ENCODE results near the gene DYRK4.
A peak's percentile ranks its signal among the peaks of the same experiment; 100 is the strongest.

DYRK4 gene

GRCh38 chr12:4569261-4569660 lies 7.3 kb downstream of the DYRK4 start:
- Mint-ChIP-seq H3K9me3 (no peaks in the 10 kb centered on the region), H3K36me3 (ENCODE audit: low read depth) (no peaks in the 10 kb centered on the region), H3K4me1 (no peaks in the 10 kb centered on the region), H3K27ac (no peak overlapping the region), H3K4me3 (no peak overlapping the region), H3K27me3 (ENCODE audit: low read depth) (no peaks in the 10 kb centered on the region)
- no peak for TF ChIP-seq CTCF (IDR thresholded peaks at IDR 0.05; ENCODE audit: unreplicated experiment in 3 of 3)

GRCh38 chr12:4572680-4573079 lies 10.7 kb downstream of the DYRK4 start:
- no peaks in the 10 kb centered on the region for H3K4me1 Mint-ChIP-seq
- TF ChIP-seq CTCF (IDR thresholded peaks at IDR 0.05; ENCODE audit: unreplicated experiment in 3 of 3), result no peak
- peaks cover 5% of the 10 kb centered on the region for H3K27me3 Mint-ChIP-seq (ENCODE audit: low read depth)
- no peaks in the 10 kb centered on the region for H3K9me3 Mint-ChIP-seq
- no peak overlapping the region for H3K4me3 Mint-ChIP-seq
- H3K27ac Mint-ChIP-seq, result no peak overlapping the region
- no peaks in the 10 kb centered on the region for H3K36me3 Mint-ChIP-seq (ENCODE audit: low read depth)

- H3K4me1 Mint-ChIP-seq, result no peaks in the 10 kb centered on the region
- no peaks in the 10 kb centered on the region for H3K9me3 Mint-ChIP-seq
- peak in 1 of 3 experiments; percentile 32 for TF ChIP-seq CTCF (IDR thresholded peaks at IDR 0.05; ENCODE audit: unreplicated experiment in 3 of 3)
- no peak overlapping the region for H3K27ac Mint-ChIP-seq
- no peak overlapping the region for H3K4me3 Mint-ChIP-seq
- H3K27me3 Mint-ChIP-seq (ENCODE audit: low read depth), result peaks cover 14% of the 10 kb centered on the region
- no peaks in the 10 kb centered on the region for H3K36me3 Mint-ChIP-seq (ENCODE audit: low read depth)
Observed at GRCh38 chr12:4579305-4580102, 17.5 kb downstream of the DYRK4 start.

- no peaks in the 10 kb centered on the region for H3K9me3 Mint-ChIP-seq
- H3K4me1 Mint-ChIP-seq, result no peaks in the 10 kb centered on the region
- H3K27me3 Mint-ChIP-seq (ENCODE audit: low read depth), result peaks cover 14% of the 10 kb centered on the region
- H3K36me3 Mint-ChIP-seq (ENCODE audit: low read depth), result no peaks in the 10 kb centered on the region
- no peak overlapping the region for H3K4me3 Mint-ChIP-seq
- TF ChIP-seq CTCF (IDR thresholded peaks at IDR 0.05; ENCODE audit: unreplicated experiment in 3 of 3), result no peak
- H3K27ac Mint-ChIP-seq, result no peak overlapping the region
Observed at GRCh38 chr12:4580281-4580688, 18.3 kb downstream of the DYRK4 start.

GRCh38 chr12:4584281-4584680 lies 22.3 kb downstream of the DYRK4 start:
- Mint-ChIP-seq H3K9me3 (no peaks in the 10 kb centered on the region), H3K4me3 (no peak overlapping the region), H3K27ac (no peak overlapping the region), H3K27me3 (ENCODE audit: low read depth) (peaks cover 9% of the 10 kb centered on the region), H3K36me3 (ENCODE audit: low read depth) (no peaks in the 10 kb centered on the region), H3K4me1 (no peaks in the 10 kb centered on the region)
- TF ChIP-seq CTCF (IDR thresholded peaks at IDR 0.05; ENCODE audit: unreplicated experiment in 3 of 3), result no peak

GRCh38 chr12:4584896-4585295 lies 22.9 kb downstream of the DYRK4 start:
- Mint-ChIP-seq H3K4me1 (no peaks in the 10 kb centered on the region), H3K36me3 (ENCODE audit: low read depth) (no peaks in the 10 kb centered on the region), H3K27ac (no peak overlapping the region), H3K4me3 (no peak overlapping the region), H3K27me3 (ENCODE audit: low read depth) (peaks cover 9% of the 10 kb centered on the region), H3K9me3 (no peaks in the 10 kb centered on the region)
- TF ChIP-seq CTCF (IDR thresholded peaks at IDR 0.05; ENCODE audit: unreplicated experiment in 3 of 3), result no peak
